Activated gamma-delta T cell treated with anti-CD3 and anti-CD28 coated beads, Interleukin-2, amount 50 U/mL, for 16 hours (primary cell): ENCODE data around the gene RRBP1.
"Not testable (repeated sequence)": the region's sequence is repeated elsewhere in the genome, so short reads cannot be mapped to it uniquely, and the experiment has no call there.

Experiments used
- DNase-seq: peaks from one replicate; pipeline ENCODE4 v3.0.0-alpha.2; 2020; ENCODE audit warnings: low read depth

Gene RRBP1

GRCh38 chr20:17663486-17663885 is 18.6 kb downstream of the RRBP1 start:
- no peak for DNase-seq

- no peak for DNase-seq
These were observed 19.0 kb downstream of the RRBP1 start for GRCh38 chr20:17663040-17663399.

- no peak for DNase-seq
These were observed 19.6 kb downstream of the RRBP1 start for GRCh38 chr20:17662333-17663039.

GRCh38 chr20:17661121-17661744 is 20.8 kb downstream of the RRBP1 start:
- DNase-seq = no peak

GRCh38 chr20:17660667-17661066 is 21.4 kb downstream of the RRBP1 start:
- no peak for DNase-seq

- DNase-seq = no peak
These were observed 22.2 kb downstream of the RRBP1 start for GRCh38 chr20:17659801-17660200.

- DNase-seq = not testable (repeated sequence)
These were observed 22.7 kb downstream of the RRBP1 start for GRCh38 chr20:17659344-17659743.

GRCh38 chr20:17658648-17658993 is 23.4 kb downstream of the RRBP1 start:
- DNase-seq = no peak

- DNase-seq = no peak
These were observed 24.0 kb downstream of the RRBP1 start for GRCh38 chr20:17657898-17658647.

- DNase-seq = no peak
These were observed 24.8 kb downstream of the RRBP1 start for GRCh38 chr20:17657079-17657825.

- no peak for DNase-seq
These were observed 26.1 kb downstream of the RRBP1 start for GRCh38 chr20:17655865-17656479.

GRCh38 chr20:17655286-17655651 is 26.8 kb downstream of the RRBP1 start:
- DNase-seq = no peak

GRCh38 chr20:17654649-17655285 is 27.3 kb downstream of the RRBP1 start:
- no peak for DNase-seq

GRCh38 chr20:17653835-17654648 is 28.0 kb downstream of the RRBP1 start:
- no peak for DNase-seq

- no peak for DNase-seq
These were observed 29.6 kb downstream of the RRBP1 start for GRCh38 chr20:17652411-17652810.

GRCh38 chr20:17651760-17652388 is 30.2 kb downstream of the RRBP1 start:
- DNase-seq = no peak

- DNase-seq = no peak
These were observed 30.8 kb downstream of the RRBP1 start for GRCh38 chr20:17651129-17651759.

GRCh38 chr20:17650301-17651128 is 31.5 kb downstream of the RRBP1 start:
- DNase-seq = no peak
